GM18861 (cell line): Measurements from ENCODE around the gene TULP4.
"Not testable (repeated sequence)": the region's sequence is repeated elsewhere in the genome, so short reads cannot be mapped to it uniquely, and the experiment has no call there.

Experiments used
- ATAC-seq: cut with Tn5 transposase; IDR thresholded peaks from one replicate; pipeline ENCODE4 v1.9.1; 2021; ENCODE audit not compliant: unreplicated experiment

Gene TULP4

DNA sequence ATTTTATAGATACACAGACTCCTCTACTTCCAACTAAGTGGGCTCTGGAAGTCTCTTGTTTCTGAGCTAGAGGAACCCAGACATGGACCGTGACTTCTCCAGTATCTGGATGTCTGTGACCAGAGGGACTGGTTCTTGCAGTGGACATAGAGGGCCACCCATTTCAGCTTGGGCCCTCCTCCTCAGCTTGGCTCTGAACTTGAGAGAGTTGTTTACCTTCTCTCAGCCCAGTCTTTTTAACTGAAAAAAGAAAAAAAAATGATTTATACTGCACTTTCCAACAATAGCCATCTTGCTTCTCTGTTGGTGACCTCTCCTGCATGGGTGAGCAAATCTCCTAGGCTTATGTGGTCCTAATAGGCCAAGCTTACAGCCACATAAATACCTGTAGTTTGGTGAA, 187.3 kb downstream of the TULP4 start:
- ATAC-seq, result no peak

DNA sequence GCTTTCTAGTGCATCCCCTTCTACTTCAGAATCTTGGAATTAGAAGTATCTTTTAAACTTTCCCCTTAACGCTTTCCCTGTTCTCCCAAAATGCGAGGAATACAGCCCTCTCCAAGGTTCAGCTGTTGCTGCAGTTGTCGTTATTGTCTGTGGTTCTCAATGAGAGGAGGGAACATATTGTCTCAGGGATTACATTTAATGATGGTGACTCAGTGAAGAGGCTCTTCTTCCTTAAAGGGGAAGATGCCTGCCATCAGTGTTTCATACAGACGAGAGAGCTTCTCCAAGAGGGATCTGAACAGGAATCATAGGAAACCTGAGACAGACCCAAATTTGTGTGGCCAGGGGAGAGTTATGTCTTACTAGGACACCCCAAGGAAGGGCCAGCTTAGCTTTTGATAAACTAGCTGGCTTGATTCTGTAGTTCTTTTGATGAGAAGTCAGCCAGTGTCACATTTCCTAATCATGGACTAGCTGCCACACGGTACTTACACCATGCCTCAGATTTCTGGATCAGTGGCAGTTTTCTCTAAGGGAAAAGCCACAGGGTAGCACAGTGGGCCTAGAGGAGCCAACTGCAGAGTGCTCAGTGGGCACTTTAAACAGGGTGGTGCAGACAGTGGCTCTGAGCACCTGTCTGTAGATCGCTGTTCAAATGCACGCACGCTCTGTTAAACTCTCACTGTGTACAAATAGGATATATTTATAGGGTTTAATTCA, 187.9 kb downstream of the TULP4 start:
- ATAC-seq, result no peak

DNA sequence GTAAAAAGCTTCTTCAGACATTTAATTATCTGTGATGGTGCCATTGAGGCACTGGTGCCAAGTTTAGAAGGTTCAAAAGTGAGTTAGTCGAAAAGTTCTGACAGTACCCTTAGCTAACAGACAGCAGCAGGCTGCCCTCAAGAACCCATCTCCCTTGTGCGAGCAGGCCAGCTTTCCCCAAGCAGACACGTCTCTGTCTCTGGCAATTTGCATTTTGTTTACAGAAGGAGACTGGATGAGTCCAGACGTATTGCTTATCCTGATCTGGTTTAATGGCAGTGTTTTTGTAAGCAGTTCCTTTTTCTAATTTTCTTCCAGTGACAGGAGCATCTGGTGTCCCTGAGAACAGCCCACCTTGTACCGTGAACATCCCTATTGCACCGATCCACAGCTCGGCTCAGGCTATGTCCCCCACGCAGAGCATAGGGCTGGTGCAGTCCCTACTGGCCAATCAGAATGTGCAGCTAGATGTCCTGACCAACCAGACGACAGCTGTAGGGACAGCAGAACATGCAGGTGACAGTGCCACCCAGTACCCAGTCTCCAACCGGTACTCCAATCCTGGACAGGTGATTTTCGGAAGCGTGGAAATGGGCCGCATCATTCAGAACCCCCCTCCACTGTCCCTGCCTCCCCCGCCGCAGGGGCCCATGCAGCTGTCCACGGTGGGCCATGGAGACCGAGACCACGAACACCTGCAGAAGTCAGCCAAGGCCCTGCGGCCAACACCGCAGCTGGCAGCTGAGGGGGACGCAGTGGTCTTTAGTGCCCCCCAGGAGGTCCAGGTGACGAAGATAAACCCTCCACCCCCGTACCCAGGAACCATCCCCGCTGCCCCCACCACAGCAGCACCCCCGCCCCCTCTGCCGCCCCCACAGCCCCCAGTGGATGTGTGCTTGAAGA, 189.3 kb downstream of the TULP4 start:
- ATAC-seq, result no peak

DNA sequence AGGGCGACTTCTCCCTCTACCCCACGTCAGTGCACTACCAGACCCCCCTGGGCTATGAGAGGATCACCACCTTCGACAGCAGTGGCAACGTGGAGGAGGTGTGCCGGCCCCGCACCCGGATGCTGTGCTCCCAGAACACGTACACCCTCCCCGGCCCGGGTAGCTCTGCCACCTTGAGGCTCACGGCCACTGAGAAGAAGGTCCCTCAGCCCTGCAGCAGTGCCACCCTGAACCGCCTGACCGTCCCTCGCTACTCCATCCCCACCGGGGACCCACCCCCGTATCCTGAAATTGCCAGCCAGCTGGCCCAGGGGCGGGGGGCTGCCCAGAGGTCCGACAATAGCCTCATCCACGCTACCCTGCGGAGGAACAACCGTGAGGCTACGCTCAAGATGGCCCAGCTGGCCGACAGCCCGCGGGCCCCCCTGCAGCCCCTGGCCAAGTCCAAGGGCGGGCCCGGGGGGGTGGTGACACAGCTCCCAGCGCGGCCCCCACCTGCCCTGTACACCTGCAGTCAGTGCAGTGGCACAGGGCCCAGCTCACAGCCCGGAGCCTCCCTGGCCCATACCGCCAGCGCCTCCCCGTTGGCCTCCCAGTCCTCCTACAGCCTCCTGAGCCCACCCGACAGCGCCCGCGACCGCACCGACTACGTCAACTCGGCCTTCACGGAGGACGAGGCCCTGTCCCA, 190.1 kb downstream of the TULP4 start:
- no peak for ATAC-seq

GRCh38 chr6:158503222-158503621, 191.0 kb downstream of the TULP4 start:
- ATAC-seq, result no peak

DNA sequence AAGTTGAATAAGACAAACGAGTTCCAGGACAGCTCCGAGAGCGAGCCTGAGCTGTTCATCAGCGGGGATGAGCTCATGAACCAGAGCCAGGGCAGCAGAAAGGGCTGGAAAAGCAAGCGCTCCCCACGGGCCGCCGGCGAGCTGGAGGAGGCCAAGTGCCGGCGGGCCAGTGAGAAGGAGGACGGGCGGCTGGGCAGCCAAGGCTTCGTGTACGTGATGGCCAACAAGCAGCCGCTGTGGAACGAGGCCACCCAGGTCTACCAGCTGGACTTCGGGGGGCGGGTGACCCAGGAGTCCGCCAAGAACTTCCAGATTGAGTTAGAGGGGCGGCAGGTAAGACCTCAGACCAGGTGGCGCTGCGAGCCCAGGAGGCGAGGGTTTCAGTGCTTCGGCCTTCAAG, 191.6 kb downstream of the TULP4 start:
- no peak for ATAC-seq

- no peak for ATAC-seq
Measured at GRCh38 chr6:158505194-158505593, 192.9 kb downstream of the TULP4 start.

GRCh38 chr6:158506601-158507000, 194.3 kb downstream of the TULP4 start:
- ATAC-seq, result no peak

DNA sequence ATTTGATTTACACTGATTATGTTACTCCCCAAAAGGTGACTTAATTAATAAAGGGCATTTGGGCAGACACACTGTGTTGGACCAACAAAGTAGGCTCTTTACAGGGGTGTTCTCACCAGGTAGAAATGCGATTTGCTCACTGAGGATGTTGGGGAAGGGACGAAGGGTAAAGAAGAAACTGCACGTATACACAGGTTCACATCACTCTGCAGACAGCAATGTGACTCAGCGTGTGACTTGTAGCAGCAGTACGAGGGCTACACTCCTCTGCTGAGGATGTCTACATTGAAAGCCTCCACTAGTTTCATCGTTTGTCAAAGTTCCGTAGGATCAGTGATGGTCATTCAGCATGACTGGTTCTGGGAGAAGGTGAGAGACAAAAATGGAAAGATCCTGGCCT, 194.9 kb downstream of the TULP4 start:
- ATAC-seq, result no peak

DNA sequence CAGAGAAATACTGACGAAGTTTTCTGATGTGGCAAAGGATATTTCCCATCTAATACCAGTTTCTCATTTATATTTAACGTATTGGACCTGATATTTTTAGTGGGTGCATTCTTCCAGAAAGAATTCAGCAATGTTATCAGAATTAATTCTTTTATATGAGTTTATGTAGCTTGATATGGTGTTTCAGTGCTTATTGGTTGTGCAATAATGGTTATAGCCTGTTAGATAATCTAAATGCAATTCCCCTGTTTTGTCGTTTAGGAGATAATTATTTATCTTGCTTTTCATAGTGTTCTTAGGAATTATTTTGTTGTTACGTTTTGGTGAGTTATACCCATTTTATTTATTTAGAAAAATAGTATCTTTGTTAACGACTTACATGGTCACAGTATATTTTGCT, 196.2 kb downstream of the TULP4 start:
- ATAC-seq, result no peak

- no peak for ATAC-seq
Measured at GRCh38 chr6:158509465-158509864, 197.2 kb downstream of the TULP4 start.

- ATAC-seq, result no peak
Measured at GRCh38 chr6:158512809-158513208, 200.5 kb downstream of the TULP4 start.

- no peak for ATAC-seq
Measured at GRCh38 chr6:158514176-158514575, 201.9 kb downstream of the TULP4 start.

- ATAC-seq, result no peak
Measured at GRCh38 chr6:158514991-158515390, 202.7 kb downstream of the TULP4 start.

GRCh38 chr6:158516098-158516497, 203.8 kb downstream of the TULP4 start:
- no peak for ATAC-seq

DNA sequence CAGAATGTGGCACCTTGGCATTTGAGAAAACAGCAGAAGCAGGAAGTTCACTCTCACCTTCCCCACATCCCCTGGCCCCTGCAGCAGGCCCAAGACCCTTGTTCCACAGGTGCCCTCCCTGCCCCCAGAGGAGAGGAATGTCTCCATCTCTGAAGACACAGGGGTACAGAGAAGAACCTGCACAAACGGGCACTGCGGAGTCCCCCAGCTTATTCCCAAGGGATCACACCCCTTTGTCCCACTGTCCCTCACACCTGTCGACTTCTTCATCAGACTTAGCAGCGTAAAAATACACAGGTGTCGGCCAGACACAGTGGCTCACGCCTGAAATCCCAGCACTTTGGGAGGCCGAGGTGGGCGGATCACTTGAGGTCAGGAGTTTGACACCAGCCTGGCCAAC, 204.8 kb downstream of the TULP4 start:
- ATAC-seq, result no peak

- ATAC-seq, result peak; percentile 75
Measured at GRCh38 chr6:158517581-158517980, 205.3 kb downstream of the TULP4 start.

GRCh38 chr6:158518191-158519127, 206.2 kb downstream of the TULP4 start:
- peak; percentile 61 for ATAC-seq

GRCh38 chr6:158519300-158519699, 207.0 kb downstream of the TULP4 start:
- no peak for ATAC-seq

GRCh38 chr6:158519761-158520160, 207.5 kb downstream of the TULP4 start:
- ATAC-seq, result no peak

DNA sequence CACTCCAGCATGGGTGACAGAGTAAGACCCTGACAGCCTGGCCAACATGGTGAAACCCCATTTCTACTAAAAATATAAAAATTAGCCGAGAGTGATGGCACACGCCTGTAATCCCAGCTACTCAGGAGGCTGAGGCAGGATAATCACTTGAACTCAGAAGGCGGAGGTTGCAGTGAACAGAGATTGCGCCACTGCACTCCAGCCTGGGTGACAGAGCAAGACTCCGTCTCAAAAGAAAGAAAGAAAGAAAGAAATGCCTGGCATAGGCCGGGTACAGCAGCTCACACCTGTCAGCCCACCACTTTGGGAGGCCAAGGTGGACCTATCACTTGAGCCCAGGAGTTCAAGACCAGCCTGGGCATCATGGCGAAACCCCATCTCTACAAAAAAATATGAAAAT, 208.7 kb downstream of the TULP4 start:
- ATAC-seq, result not testable (repeated sequence)
